HCT116 (cell line): ENCODE data around the gene TECTA. TPM values are rescaled to one million over a fixed set of nuclear protein-coding genes. Genes with fewer than 3 reads are reported as not detected.

ENCODE experiments used
- ATAC-seq: fragments of 200-7000 bp; cut with Tn5 transposase; 2 replicates; pipeline ENCODE4 v1.9.1; 2020; ENCODE audit warnings: mild to moderate bottlenecking, moderate library complexity
- BruUV-seq: library from RNA; stranded (reverse); fragments of 400-500 nt; replicated peaks from 2 replicates; lab custom pipeline; 2021; lab: Mats Ljungman, UMichigan
- CTCF ChIA-PET: fragments of 300-600 bp; sonication (Branson Sonifier 250); formaldehyde crosslinking; loops from one replicate; lab custom pipeline; 2021; ENCODE audit warnings: antibody characterized with exemption; lab: Charles Lee
- POLR2A ChIA-PET: fragments of 300-600, 350-600 bp; sonication (Branson Sonifier 250); formaldehyde crosslinking; loops from one replicate; lab custom pipeline; 2021; ENCODE audit warnings: antibody characterized with exemption; lab: Charles Lee
- RAD21 ChIA-PET, 2 experiments: fragments of 300-600 bp; sonication (Branson Sonifier 250); formaldehyde crosslinking; loops; one replicate each; lab custom pipeline; 2023; ENCODE audit warnings: low total read pairs in 2 of 2; ENCODE audit not compliant: uncharacterized antibody in 2 of 2, unreplicated experiment in 2 of 2, low non-redundant PET in 1 of 2; lab: Charles Lee
- DNase-seq: peaks from one replicate; pipeline ENCODE4 v3.0.0-alpha.2; 2010; ENCODE audit warnings: low read depth, low spot score
- H2AFZ ChIP-seq: fragments of 200-600 bp; shearing (Covaris generic), sonication (generic); 2 replicates; pipeline ENCODE4 v1.6.1; 2017; ENCODE audit warnings: low read depth, mixed run types, mixed read lengths, antibody characterized with exemption, low read length; ENCODE audit not compliant: poor library complexity, severe bottlenecking
- H3K27ac ChIP-seq: 2 replicates; pipeline ENCODE4 v1.5.1; 2012; ENCODE audit warnings: low read depth, low read length
- H3K27me3 ChIP-seq: fragments of 200-600 bp; sonication (generic); 2 replicates; pipeline ENCODE4 v1.6.1; 2016; ENCODE audit warnings: mixed run types, low read length, mixed read lengths; ENCODE audit not compliant: insufficient read depth
- H3K36me3 ChIP-seq, 2 experiments: fragments of 200-500 bp in 1 of 2; fragments of 200-600 bp in 1 of 2; sonication (Bioruptor generic) in 1 of 2; sonication (generic) in 1 of 2; 2 replicates each; pipeline versions ENCODE4 v1.5.1 to v1.6.1; 2014 to 2016; ENCODE audit warnings: low read length in 2 of 2, inconsistent platforms in 1 of 2, mixed read lengths in 1 of 2, mixed run types in 1 of 2; ENCODE audit not compliant: insufficient read depth in 2 of 2, control insufficient read depth in 1 of 2
- H3K4me1 ChIP-seq, 2 experiments: fragments of 200-600 bp in 1 of 2; sonication (generic) in 1 of 2; 2 replicates each; pipeline versions ENCODE4 v1.5.1 to v1.6.1; 2012 to 2017; ENCODE audit warnings: low read length in 2 of 2, inconsistent platforms in 1 of 2, mild to moderate bottlenecking in 1 of 2, mixed read lengths in 1 of 2, mixed run types in 1 of 2, moderate library complexity in 1 of 2; ENCODE audit not compliant: insufficient read depth in 2 of 2, control insufficient read depth in 1 of 2
- H3K4me2 ChIP-seq: fragments of 200-600 bp; sonication (generic); 2 replicates; pipeline ENCODE4 v1.6.1; 2017; ENCODE audit warnings: mixed run types, low read length, mixed read lengths
- H3K4me3 ChIP-seq, 2 experiments: fragments of 200-600 bp in 1 of 2; sonication (generic) in 1 of 2; replicated peaks in 1 of 2; 2 replicates each; pipeline ENCODE4 v1.5.1; 2011 to 2016; ENCODE audit warnings: low read length in 2 of 2, control low read depth in 1 of 2, low read depth in 1 of 2, mild to moderate bottlenecking in 1 of 2, mixed read lengths in 1 of 2, mixed run types in 1 of 2
- H3K79me2 ChIP-seq: fragments of 200-600 bp; sonication (generic); 2 replicates; pipeline ENCODE4 v1.6.1; 2017; ENCODE audit warnings: mild to moderate bottlenecking, mixed run types, low read length, moderate library complexity, mixed read lengths; ENCODE audit not compliant: insufficient read depth
- H3K9ac ChIP-seq: fragments of 200-600 bp; sonication (generic); 2 replicates; pipeline ENCODE4 v1.6.1; 2016; ENCODE audit warnings: low read length, mixed read lengths
- H3K9me2 ChIP-seq: fragments of 200-600 bp; sonication (generic), shearing (Covaris generic); 2 replicates; pipeline ENCODE4 v1.6.1; 2017; ENCODE audit warnings: mixed run types, mild to moderate bottlenecking, moderate library complexity; ENCODE audit not compliant: insufficient read depth
- H3K9me3 ChIP-seq, 2 experiments: fragments of 200-500 bp in 1 of 2; fragments of 200-600 bp in 1 of 2; sonication (Bioruptor generic) in 1 of 2; sonication (generic) in 1 of 2; 2 replicates each; pipeline ENCODE4 v1.6.1; 2014 to 2017; ENCODE audit warnings: low read length in 2 of 2, mixed read lengths in 2 of 2, inconsistent platforms in 1 of 2, low read depth in 1 of 2, mild to moderate bottlenecking in 1 of 2, mixed run types in 1 of 2, moderate library complexity in 1 of 2; ENCODE audit not compliant: control insufficient read depth in 1 of 2, insufficient read depth in 1 of 2
- H4K20me1 ChIP-seq: fragments of 200-600 bp; sonication (generic), shearing (Covaris generic); 2 replicates; pipeline ENCODE4 v1.6.1; 2017; ENCODE audit warnings: mixed run types, mild to moderate bottlenecking, moderate library complexity; ENCODE audit not compliant: insufficient read depth
- CBX3 ChIP-seq: IDR thresholded peaks from 2 replicates; pipeline ENCODE4 v1.6.1; 2012; ENCODE audit warnings: low read depth
- CEBPB ChIP-seq: IDR thresholded peaks from 2 replicates; pipeline ENCODE4 v1.6.1; 2012; ENCODE audit warnings: low read depth
- CTCF ChIP-seq, 3 experiments: fragments of 200-600 bp in 1 of 3; sonication (generic) in 1 of 3; IDR thresholded peaks in 2 of 3; conservative IDR thresholded peaks in 1 of 3; 2 replicates each; pipeline ENCODE4 v1.5.1; 2012 to 2017; ENCODE audit warnings: low read depth in 2 of 3, low read length in 2 of 3, antibody characterized with exemption in 1 of 3, borderline replicate concordance in 1 of 3, control low read depth in 1 of 3, mild to moderate bottlenecking in 1 of 3, mixed read lengths in 1 of 3, mixed run types in 1 of 3, moderate library complexity in 1 of 3; ENCODE audit not compliant: insufficient read depth in 1 of 3
- ELF1 ChIP-seq: IDR thresholded peaks from 2 replicates; pipeline ENCODE4 v1.6.1; 2012; ENCODE audit warnings: low read depth, borderline replicate concordance
- EZH2phosphoT487 ChIP-seq: fragments of 200-600 bp; IDR thresholded peaks from 2 replicates; pipeline ENCODE4 v1.6.1; 2018; ENCODE audit warnings: antibody characterized with exemption, borderline replicate concordance
- FOSL1 ChIP-seq: IDR thresholded peaks from 2 replicates; pipeline ENCODE4 v1.6.1; 2012; ENCODE audit warnings: low read depth
- JUND ChIP-seq: IDR thresholded peaks from 2 replicates; pipeline ENCODE4 v1.6.1; 2012
- POLR2AphosphoS5 ChIP-seq: IDR thresholded peaks from 2 replicates; pipeline ENCODE4 v1.6.1; 2011; ENCODE audit warnings: mild to moderate bottlenecking, low read depth, low read length, moderate library complexity
- RAD21 ChIP-seq: IDR thresholded peaks from 2 replicates; pipeline ENCODE4 v1.6.1; 2012; ENCODE audit warnings: low read depth, mild to moderate bottlenecking
- REST ChIP-seq: IDR thresholded peaks from 2 replicates; pipeline ENCODE4 v1.6.1; 2012; ENCODE audit warnings: low read depth
- SIN3A ChIP-seq: IDR thresholded peaks from 2 replicates; pipeline ENCODE4 v1.6.1; 2012; ENCODE audit warnings: low read depth
- SRF ChIP-seq: IDR thresholded peaks from 2 replicates; pipeline ENCODE4 v1.6.1; 2012; ENCODE audit warnings: low read depth
- YY1 ChIP-seq: IDR thresholded peaks from 2 replicates; pipeline ENCODE4 v1.6.1; 2011; ENCODE audit warnings: low read length, low read depth, moderate library complexity, mild to moderate bottlenecking; ENCODE audit not compliant: insufficient replicate concordance; ENCODE audit errors: extremely low read depth
- ZFX ChIP-seq: fragments of 450-650 bp; IDR thresholded peaks from 2 replicates; pipeline ENCODE4 v1.6.1; 2017
- ZNF274 ChIP-seq: fragments of 200-500 bp; sonication (Bioruptor generic); IDR thresholded peaks from 2 replicates; pipeline ENCODE4 v1.6.1; 2014; ENCODE audit warnings: mild to moderate bottlenecking, low read depth, low read length, inconsistent platforms
- intact Hi-C: fragments of 100-400 bp; cut with micrococcal nuclease; formaldehyde crosslinking; loops from 2 replicates; pipeline ENCODE4 v1.10.0; 2022
- total RNA-seq: library from RNA; stranded (reverse); gene quantifications from one replicate; pipeline ENCODE4 v1.2.1, GENCODE V29; 2021; ENCODE audit not compliant: unreplicated experiment
- TF ChIP-seq, protein P1 (sequence below): IDR thresholded peaks from 2 replicates; pipeline ENCODE4 v1.6.1; 2012
- TF ChIP-seq, protein P2 (sequence below): IDR thresholded peaks from 2 replicates; pipeline ENCODE4 v1.6.1; 2011; ENCODE audit warnings: mild to moderate bottlenecking, low read length, moderate library complexity; ENCODE audit not compliant: insufficient replicate concordance; ENCODE audit errors: extremely low read depth
- TF ChIP-seq, protein P3 (sequence below): IDR thresholded peaks from 2 replicates; pipeline ENCODE4 v1.6.1; 2012

The TECTA gene
- total RNA-seq, 1 experiment from 2014 or later = 0.81 TPM

- RAD21 ChIA-PET = no interaction called here
- Histone ChIP-seq H3K79me2 (no peaks in the 10 kb centered on the region), H3K36me3 (no peaks in the 10 kb centered on the region), H2AFZ (no peak overlapping the region), H4K20me1 (no peaks in the 10 kb centered on the region), H3K27me3 (peaks cover 8% of the 10 kb centered on the region; the same call in 1 of the 2 replicates), H3K4me3 (no peak overlapping the region), H3K9ac (no peak overlapping the region), H3K4me1 (no peaks in the 10 kb centered on the region), H3K27ac (no peak overlapping the region), H3K9me2 (no peaks in the 10 kb centered on the region), H3K9me3 (no peaks in the 10 kb centered on the region), H3K4me2 (no peak overlapping the region)
- no TSS peak for BruUV-seq
- intact Hi-C loops = no loop called here
- CTCF ChIA-PET = no interaction called here
- DNase-seq (no peak), ATAC-seq (no peak)
- no peak for TF ChIP-seq SIN3A
- TF ChIP-seq CTCF (IDR thresholded peaks at IDR 0.05 in 2 of 3, conservative IDR thresholded peaks at IDR 0.05 in 1 of 3; ENCODE audit: borderline replicate concordance in 1 of 3, insufficient read depth in 1 of 3, low read depth in 2 of 3, low read length in 2 of 3) = no peak
- TF ChIP-seq EZH2phosphoT487 = no peak
- no peak for TF ChIP-seq FOSL1
- no peak for TF ChIP-seq YY1
- no peak for TF ChIP-seq CBX3
- TF ChIP-seq, protein P1, sequence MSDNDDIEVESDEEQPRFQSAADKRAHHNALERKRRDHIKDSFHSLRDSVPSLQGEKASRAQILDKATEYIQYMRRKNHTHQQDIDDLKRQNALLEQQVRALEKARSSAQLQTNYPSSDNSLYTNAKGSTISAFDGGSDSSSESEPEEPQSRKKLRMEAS = no peak
- no peak for TF ChIP-seq SRF
- no peak for TF ChIP-seq ELF1
- TF ChIP-seq, protein P2, sequence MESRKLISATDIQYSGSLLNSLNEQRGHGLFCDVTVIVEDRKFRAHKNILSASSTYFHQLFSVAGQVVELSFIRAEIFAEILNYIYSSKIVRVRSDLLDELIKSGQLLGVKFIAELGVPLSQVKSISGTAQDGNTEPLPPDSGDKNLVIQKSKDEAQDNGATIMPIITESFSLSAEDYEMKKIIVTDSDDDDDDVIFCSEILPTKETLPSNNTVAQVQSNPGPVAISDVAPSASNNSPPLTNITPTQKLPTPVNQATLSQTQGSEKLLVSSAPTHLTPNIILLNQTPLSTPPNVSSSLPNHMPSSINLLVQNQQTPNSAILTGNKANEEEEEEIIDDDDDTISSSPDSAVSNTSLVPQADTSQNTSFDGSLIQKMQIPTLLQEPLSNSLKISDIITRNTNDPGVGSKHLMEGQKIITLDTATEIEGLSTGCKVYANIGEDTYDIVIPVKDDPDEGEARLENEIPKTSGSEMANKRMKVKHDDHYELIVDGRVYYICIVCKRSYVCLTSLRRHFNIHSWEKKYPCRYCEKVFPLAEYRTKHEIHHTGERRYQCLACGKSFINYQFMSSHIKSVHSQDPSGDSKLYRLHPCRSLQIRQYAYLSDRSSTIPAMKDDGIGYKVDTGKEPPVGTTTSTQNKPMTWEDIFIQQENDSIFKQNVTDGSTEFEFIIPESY = no peak
- TF ChIP-seq RAD21 = no peak
- TF ChIP-seq, protein P3, sequence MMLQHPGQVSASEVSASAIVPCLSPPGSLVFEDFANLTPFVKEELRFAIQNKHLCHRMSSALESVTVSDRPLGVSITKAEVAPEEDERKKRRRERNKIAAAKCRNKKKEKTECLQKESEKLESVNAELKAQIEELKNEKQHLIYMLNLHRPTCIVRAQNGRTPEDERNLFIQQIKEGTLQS = no peak
- TF ChIP-seq ZNF274 = no peak
- no peak for TF ChIP-seq CEBPB
- no peak for TF ChIP-seq ZFX
- no peak for TF ChIP-seq REST
- TF ChIP-seq JUND = no peak
- TF ChIP-seq POLR2AphosphoS5 = no peak
- POLR2A ChIA-PET = no interaction called here
These were observed 135.3 kb downstream of the TECTA start for GRCh38 chr11:121236115-121237001.
